ENCODE measurements around the gene SMPDL3A.

- TF ChIP-seq POLR2A (IDR thresholded peaks at IDR 0.05) (no peak), CTCF (IDR thresholded peaks at IDR 0.05) (no peak), POLR2AphosphoS5 (IDR thresholded peaks at IDR 0.05; ENCODE audit: insufficient read depth in 1 of 2, low read depth in 1 of 2) (no peak)
Observed at GRCh38 chr6:122778302-122778701, 10.8 kb upstream of the SMPDL3A start.
